ENCODE data around the gene SERPINA3.

GRCh38 chr14:94601884-94602391, 10.3 kb upstream of the SERPINA3 start:
- no peak for TF ChIP-seq CTCF (IDR thresholded peaks at IDR 0.05)
- no peak for TF ChIP-seq POLR2A (IDR thresholded peaks at IDR 0.05)
